ENCODE measurements around the gene FER1L5.

DNA sequence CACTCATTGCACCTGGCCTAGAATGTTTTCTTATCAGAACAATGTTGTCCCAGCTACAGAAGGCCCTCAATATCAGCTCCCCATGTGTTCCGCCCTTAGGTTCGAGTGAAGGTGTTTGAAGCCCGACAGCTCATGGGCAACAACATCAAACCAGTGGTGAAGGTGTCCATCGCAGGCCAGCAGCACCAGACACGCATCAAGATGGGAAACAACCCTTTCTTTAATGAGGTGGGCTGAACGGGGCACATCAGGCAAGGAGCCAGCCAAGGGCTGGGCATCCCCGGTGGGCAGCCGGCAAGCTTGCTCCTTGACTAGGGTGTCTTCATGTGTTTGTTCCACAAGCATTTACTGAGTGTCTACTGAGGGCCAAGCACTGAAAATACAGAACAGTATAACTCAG lies 9.2 kb downstream of the FER1L5 start:
- TF ChIP-seq, protein P1, sequence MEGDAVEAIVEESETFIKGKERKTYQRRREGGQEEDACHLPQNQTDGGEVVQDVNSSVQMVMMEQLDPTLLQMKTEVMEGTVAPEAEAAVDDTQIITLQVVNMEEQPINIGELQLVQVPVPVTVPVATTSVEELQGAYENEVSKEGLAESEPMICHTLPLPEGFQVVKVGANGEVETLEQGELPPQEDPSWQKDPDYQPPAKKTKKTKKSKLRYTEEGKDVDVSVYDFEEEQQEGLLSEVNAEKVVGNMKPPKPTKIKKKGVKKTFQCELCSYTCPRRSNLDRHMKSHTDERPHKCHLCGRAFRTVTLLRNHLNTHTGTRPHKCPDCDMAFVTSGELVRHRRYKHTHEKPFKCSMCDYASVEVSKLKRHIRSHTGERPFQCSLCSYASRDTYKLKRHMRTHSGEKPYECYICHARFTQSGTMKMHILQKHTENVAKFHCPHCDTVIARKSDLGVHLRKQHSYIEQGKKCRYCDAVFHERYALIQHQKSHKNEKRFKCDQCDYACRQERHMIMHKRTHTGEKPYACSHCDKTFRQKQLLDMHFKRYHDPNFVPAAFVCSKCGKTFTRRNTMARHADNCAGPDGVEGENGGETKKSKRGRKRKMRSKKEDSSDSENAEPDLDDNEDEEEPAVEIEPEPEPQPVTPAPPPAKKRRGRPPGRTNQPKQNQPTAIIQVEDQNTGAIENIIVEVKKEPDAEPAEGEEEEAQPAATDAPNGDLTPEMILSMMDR (IDR thresholded peaks at IDR 0.05), result no peak
- TF ChIP-seq POLR2A (IDR thresholded peaks at IDR 0.05), result no peak

Data from adrenal gland (tissue), 5 donors.